Breast epithelium (tissue), 4 donors: Measurements from ENCODE around the gene MUC22. TPM values are rescaled to one million over a fixed set of nuclear protein-coding genes. Genes with fewer than 3 reads are reported as not detected.
"Not testable (repeated sequence)": the region's sequence is repeated elsewhere in the genome, so short reads cannot be mapped to it uniquely, and the experiment has no call there.

ENCODE experiments used
- DNase-seq, 2 donors: peaks; one replicate each; pipeline ENCODE4 v3.0.0-alpha.2; 2019; ENCODE audit warnings: low spot score in 2 of 2
- H3K27ac ChIP-seq, 2 donors: fragments of 200-600 bp; sonication (generic) in 1 of 2; one replicate each; pipeline ENCODE4 v1.5.1; 2016 to 2019; ENCODE audit warnings: mild to moderate bottlenecking in 1 of 2
- H3K27me3 ChIP-seq, 2 donors: fragments of 200-600 bp; sonication (generic) in 1 of 2; one replicate each; pipeline versions ENCODE4 v1.5.1 to v1.6.0; 2017 to 2019; ENCODE audit warnings: control low read depth in 1 of 2, mild to moderate bottlenecking in 1 of 2
- H3K36me3 ChIP-seq: fragments of 200-600 bp; one replicate; pipeline ENCODE4 v1.5.1; 2019
- H3K4me1 ChIP-seq, 2 donors: fragments of 200-600 bp; sonication (generic); one replicate each; pipeline ENCODE4 v1.5.1; 2016 to 2019; ENCODE audit warnings: control low read depth in 1 of 2
- H3K4me3 ChIP-seq, 3 donors: fragments of 200-600 bp; sonication (generic); 1 replicate in 2 of 3; 2 replicates in 1 of 3; pipeline ENCODE4 v1.5.1; 2016 to 2019; ENCODE audit warnings: mild to moderate bottlenecking in 3 of 3, moderate library complexity in 2 of 3
- H3K9me3 ChIP-seq, 2 donors: fragments of 200-600 bp; sonication (generic) in 1 of 2; one replicate each; pipeline ENCODE4 v1.5.1; 2016 to 2019; ENCODE audit warnings: control low read depth in 1 of 2
- CTCF ChIP-seq, 3 donors: fragments of 450-650 bp; IDR thresholded peaks; one replicate each; pipeline ENCODE4 v1.5.1; 2016 to 2017; ENCODE audit warnings: antibody characterized with exemption in 3 of 3, mild to moderate bottlenecking in 3 of 3, moderate library complexity in 3 of 3
- POLR2A ChIP-seq: fragments of 450-650 bp; IDR thresholded peaks from one replicate; pipeline ENCODE4 v1.6.1; 2016; ENCODE audit warnings: antibody characterized with exemption, mild to moderate bottlenecking, moderate library complexity
- POLR2AphosphoS5 ChIP-seq, 3 donors: sonication (generic); formaldehyde crosslinking; IDR thresholded peaks; one replicate each; pipeline ENCODE4 v1.6.1; 2017; ENCODE audit warnings: antibody characterized with exemption in 3 of 3
- intact Hi-C: fragments of 100-400 bp; cut with DNase I; formaldehyde crosslinking; loops from one replicate; pipeline ENCODE4 v1.15.1; 2023; ENCODE audit warnings: low total_unique reads
- total RNA-seq, 3 donors: library from RNA; depleted of rRNA; stranded (reverse); fragments of >200 nt; gene quantifications; one replicate each; pipeline ENCODE4 v1.1.0, GENCODE V29; 2016

The MUC22 gene
- total RNA-seq, 3 donors from 2014 or later = not detected

GRCh38 chr6:30998785-30999184 is 11.5 kb upstream of the MUC22 start:
- Histone ChIP-seq H3K9me3 (no peaks in the 10 kb centered on the region), H3K36me3 (no peaks in the 10 kb centered on the region), H3K4me3 (no peak overlapping the region), H3K27me3 (no peaks in the 10 kb centered on the region), H3K4me1 (peaks cover 0 to 8% of the 10 kb centered on the region in 2 donors), H3K27ac (no peak overlapping the region)
- DNase-seq = no peak
- intact Hi-C loops = no loop called here
- TF ChIP-seq POLR2AphosphoS5 (IDR thresholded peaks at IDR 0.05) = no peak
- no peak for TF ChIP-seq POLR2A
- TF ChIP-seq CTCF (IDR thresholded peaks at IDR 0.05) = no peak

GRCh38 chr6:31000067-31000860 is 10.0 kb upstream of the MUC22 start:
- H3K36me3 ChIP-seq, intact Hi-C loops, H3K4me3 ChIP-seq, DNase-seq, H3K27ac ChIP-seq, H3K27me3 ChIP-seq, H3K4me1 ChIP-seq, H3K9me3 ChIP-seq: not testable (repeated sequence)

GRCh38 chr6:31001281-31001888 is 8.9 kb upstream of the MUC22 start:
- intact Hi-C loops = no loop called here
- no peaks in the 10 kb centered on the region for H3K9me3 ChIP-seq
- no peak overlapping the region for H3K4me3 ChIP-seq
- no peak overlapping the region for H3K27ac ChIP-seq
- peaks cover 0 to 8% of the 10 kb centered on the region in 2 donors for H3K4me1 ChIP-seq
- no peaks in the 10 kb centered on the region for H3K27me3 ChIP-seq
- TF ChIP-seq CTCF (IDR thresholded peaks at IDR 0.05) (no peak), POLR2A (no peak), POLR2AphosphoS5 (IDR thresholded peaks at IDR 0.05) (no peak)
- DNase-seq = no peak
- H3K36me3 ChIP-seq = no peaks in the 10 kb centered on the region

GRCh38 chr6:31002471-31002870 is 7.8 kb upstream of the MUC22 start:
- Histone ChIP-seq H3K27me3 (no peaks in the 10 kb centered on the region), H3K4me1 (peaks cover 0 to 8% of the 10 kb centered on the region in 2 donors), H3K4me3 (no peak overlapping the region), H3K9me3 (no peaks in the 10 kb centered on the region), H3K27ac (no peak overlapping the region), H3K36me3 (no peaks in the 10 kb centered on the region)
- intact Hi-C loops = no loop called here
- TF ChIP-seq POLR2A = no peak
- TF ChIP-seq POLR2AphosphoS5 (IDR thresholded peaks at IDR 0.05) = no peak
- TF ChIP-seq CTCF (IDR thresholded peaks at IDR 0.05) = no peak
- no peak for DNase-seq

GRCh38 chr6:31004794-31005193 is 5.5 kb upstream of the MUC22 start:
- no peak for TF ChIP-seq POLR2AphosphoS5 (IDR thresholded peaks at IDR 0.05)
- no peak for TF ChIP-seq POLR2A
- no peak for TF ChIP-seq CTCF (IDR thresholded peaks at IDR 0.05)
- no peaks in the 10 kb centered on the region for H3K36me3 ChIP-seq
- H3K9me3 ChIP-seq = no peaks in the 10 kb centered on the region
- H3K4me3 ChIP-seq = no peak overlapping the region
- intact Hi-C loops = loop anchor here (5.0 kb wide), 1 partner anchor 837 kb away; no protein-coding TSS in a partner anchor
- DNase-seq = no peak
- H3K4me1 ChIP-seq = no peaks in the 10 kb centered on the region
- H3K27me3 ChIP-seq = no peaks in the 10 kb centered on the region
- H3K27ac ChIP-seq = no peak overlapping the region
